Neural progenitor cell (in vitro differentiated cells): Measurements from ENCODE around the gene NFATC2. TPM values are rescaled to one million over a fixed set of nuclear protein-coding genes. Genes with fewer than 3 reads are reported as not detected.

Source experiments
- DNase-seq: peaks from one replicate; pipeline ENCODE4 v3.0.0-alpha.2; 2016; ENCODE audit warnings: low spot score
- H2AFZ ChIP-seq: fragments of 200-600 bp; sonication (generic); replicated peaks from 2 replicates; pipeline ENCODE4 v1.6.1; 2016; ENCODE audit warnings: antibody characterized with exemption
- H3F3A ChIP-seq: fragments of 200-600 bp; sonication (generic); 2 replicates; pipeline ENCODE4 v1.6.1; 2016; ENCODE audit warnings: antibody characterized with exemption, low read depth
- H3K27ac ChIP-seq: fragments of 200-600 bp; sonication (generic); 2 replicates; pipeline ENCODE4 v1.5.1; 2016; ENCODE audit warnings: mild to moderate bottlenecking
- H3K27me3 ChIP-seq: fragments of 200-600 bp; sonication (generic); 2 replicates; pipeline ENCODE4 v1.6.1; 2016; ENCODE audit warnings: mild to moderate bottlenecking, moderate library complexity
- H3K36me3 ChIP-seq: fragments of 200-600 bp; sonication (generic); 2 replicates; pipeline ENCODE4 v1.5.1; 2016
- H3K4me1 ChIP-seq: fragments of 200-600 bp; sonication (generic); 2 replicates; pipeline ENCODE4 v1.6.1; 2016; ENCODE audit warnings: mixed run types
- H3K4me2 ChIP-seq: fragments of 200-600 bp; sonication (generic); 2 replicates; pipeline ENCODE4 v1.6.1; 2016
- H3K4me3 ChIP-seq: fragments of 200-600 bp; sonication (generic); 2 replicates; pipeline ENCODE4 v1.5.1; 2016
- H3K79me2 ChIP-seq: fragments of 200-600 bp; sonication (generic); 2 replicates; pipeline ENCODE4 v1.6.1; 2016; ENCODE audit warnings: low read depth
- H3K9ac ChIP-seq: fragments of 200-600 bp; sonication (generic); 2 replicates; pipeline ENCODE4 v1.6.1; 2016
- H3K9me3 ChIP-seq: fragments of 200-600 bp; sonication (generic); 2 replicates; pipeline ENCODE4 v1.5.1; 2016; ENCODE audit warnings: low read depth
- H4K20me1 ChIP-seq: fragments of 200-600 bp; sonication (generic); 2 replicates; pipeline ENCODE4 v1.6.1; 2016; ENCODE audit warnings: low read depth
- H3K27ac Mint-ChIP-seq: 3 replicates; pipeline ENCODE4 v1.8.0; 2021; ENCODE audit warnings: mixed read lengths
- H3K27me3 Mint-ChIP-seq: 2 replicates; pipeline ENCODE4 v1.8.0; 2022; ENCODE audit warnings: low read depth, mild to moderate bottlenecking, inconsistent platforms, moderate library complexity, mixed read lengths; ENCODE audit not compliant: insufficient read depth
- H3K36me3 Mint-ChIP-seq: 3 replicates; pipeline ENCODE4 v1.8.0; 2021; ENCODE audit warnings: mixed read lengths
- H3K4me1 Mint-ChIP-seq: 3 replicates; pipeline ENCODE4 v1.8.0; 2021; ENCODE audit warnings: mixed read lengths
- H3K4me3 Mint-ChIP-seq: 3 replicates; pipeline ENCODE4 v1.8.0; 2021; ENCODE audit warnings: mild to moderate bottlenecking, moderate library complexity, mixed read lengths
- H3K9me3 Mint-ChIP-seq: 3 replicates; pipeline ENCODE4 v1.8.0; 2020; ENCODE audit warnings: mixed read lengths
- EZH2 ChIP-seq: fragments of 200-600 bp; sonication (generic); IDR thresholded peaks from 2 replicates; pipeline ENCODE4 v1.6.1; 2017; ENCODE audit warnings: antibody characterized with exemption, mild to moderate bottlenecking, moderate library complexity
- EZH2phosphoT487 ChIP-seq: fragments of 200-600 bp; sonication (generic); IDR thresholded peaks from 2 replicates; pipeline ENCODE4 v1.6.1; 2017; ENCODE audit warnings: antibody characterized with exemption
- total RNA-seq: library from RNA; depleted of rRNA; stranded (reverse); fragments of >200 nt; gene quantifications from 2 replicates; pipeline ENCODE4 v1.2.3, GENCODE V29; 2015; ENCODE audit warnings: low replicate concordance
- TF ChIP-seq, protein P1 (sequence below): fragments of 200-600 bp; sonication (generic); IDR thresholded peaks from 2 replicates; pipeline ENCODE4 v1.5.1; 2017; ENCODE audit warnings: antibody characterized with exemption, mild to moderate bottlenecking

Gene NFATC2
- total RNA-seq, 1 donor from 2014 or later = 0.19 TPM

DNA sequence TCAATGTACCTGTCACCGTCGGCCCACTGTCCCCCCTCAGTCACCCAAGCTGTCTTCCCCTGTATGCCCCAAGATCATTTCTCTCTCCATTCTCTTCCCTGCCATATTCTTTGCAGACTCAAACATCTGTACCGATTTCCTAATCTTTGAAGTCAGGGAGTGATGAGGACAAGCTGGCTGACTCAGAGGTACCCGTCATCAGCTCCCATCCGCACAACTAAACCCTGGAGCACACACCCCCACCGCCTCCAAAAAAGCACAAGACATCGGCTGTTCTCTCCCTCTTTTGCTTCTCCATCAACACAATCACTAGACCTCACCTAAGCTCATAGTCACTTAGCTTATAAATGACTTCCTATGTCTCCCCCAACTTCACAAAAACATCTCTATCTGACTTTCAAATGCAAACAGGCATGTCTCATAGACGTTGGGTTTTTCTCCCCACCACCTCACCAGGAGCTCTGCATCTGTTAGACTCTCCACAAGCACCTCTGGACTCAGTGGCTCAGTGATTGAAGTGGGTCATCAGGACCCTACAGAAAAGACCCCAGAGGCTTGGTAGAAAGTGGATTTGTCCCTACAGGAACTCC is 11.5 kb upstream of the NFATC2 start:
- Mint-ChIP-seq H3K9me3 (no peaks in the 10 kb centered on the region), H3K36me3 (no peaks in the 10 kb centered on the region), H3K27ac (no peak overlapping the region), H3K4me3 (no peak overlapping the region), H3K4me1 (peaks cover 7% of the 10 kb centered on the region), H3K27me3 (peaks cover 4% of the 10 kb centered on the region)
- Histone ChIP-seq H3F3A (no peaks in the 10 kb centered on the region), H3K27ac (no peak overlapping the region), H3K4me2 (no peak overlapping the region), H3K9ac (no peak overlapping the region), H3K27me3 (peaks cover 13% of the 10 kb centered on the region), H3K4me1 (no peaks in the 10 kb centered on the region), H4K20me1 (no peaks in the 10 kb centered on the region), H3K79me2 (no peaks in the 10 kb centered on the region), H3K4me3 (no peak overlapping the region), H3K9me3 (no peaks in the 10 kb centered on the region), H2AFZ (no peak overlapping the region), H3K36me3 (no peaks in the 10 kb centered on the region)
- DNase-seq = no peak
- TF ChIP-seq EZH2 (no peak), EZH2phosphoT487 (no peak)
- TF ChIP-seq, protein P1, sequence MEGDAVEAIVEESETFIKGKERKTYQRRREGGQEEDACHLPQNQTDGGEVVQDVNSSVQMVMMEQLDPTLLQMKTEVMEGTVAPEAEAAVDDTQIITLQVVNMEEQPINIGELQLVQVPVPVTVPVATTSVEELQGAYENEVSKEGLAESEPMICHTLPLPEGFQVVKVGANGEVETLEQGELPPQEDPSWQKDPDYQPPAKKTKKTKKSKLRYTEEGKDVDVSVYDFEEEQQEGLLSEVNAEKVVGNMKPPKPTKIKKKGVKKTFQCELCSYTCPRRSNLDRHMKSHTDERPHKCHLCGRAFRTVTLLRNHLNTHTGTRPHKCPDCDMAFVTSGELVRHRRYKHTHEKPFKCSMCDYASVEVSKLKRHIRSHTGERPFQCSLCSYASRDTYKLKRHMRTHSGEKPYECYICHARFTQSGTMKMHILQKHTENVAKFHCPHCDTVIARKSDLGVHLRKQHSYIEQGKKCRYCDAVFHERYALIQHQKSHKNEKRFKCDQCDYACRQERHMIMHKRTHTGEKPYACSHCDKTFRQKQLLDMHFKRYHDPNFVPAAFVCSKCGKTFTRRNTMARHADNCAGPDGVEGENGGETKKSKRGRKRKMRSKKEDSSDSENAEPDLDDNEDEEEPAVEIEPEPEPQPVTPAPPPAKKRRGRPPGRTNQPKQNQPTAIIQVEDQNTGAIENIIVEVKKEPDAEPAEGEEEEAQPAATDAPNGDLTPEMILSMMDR = no peak

GRCh38 chr20:51551186-51551585 is 8.7 kb upstream of the NFATC2 start:
- Mint-ChIP-seq H3K4me3 (no peak overlapping the region), H3K4me1 (no peaks in the 10 kb centered on the region), H3K27ac (no peak overlapping the region), H3K9me3 (no peaks in the 10 kb centered on the region), H3K36me3 (no peaks in the 10 kb centered on the region), H3K27me3 (peaks cover 6% of the 10 kb centered on the region)
- no peak for DNase-seq
- no peak for TF ChIP-seq EZH2
- TF ChIP-seq, protein P1 = no peak
- TF ChIP-seq EZH2phosphoT487 = no peak
- H3K79me2 ChIP-seq = no peaks in the 10 kb centered on the region
- H4K20me1 ChIP-seq = no peaks in the 10 kb centered on the region
- H3K9ac ChIP-seq = no peak overlapping the region
- H3K4me1 ChIP-seq = no peaks in the 10 kb centered on the region
- no peaks in the 10 kb centered on the region for H3F3A ChIP-seq
- H3K27me3 ChIP-seq = peaks cover 27% of the 10 kb centered on the region
- H2AFZ ChIP-seq = no peak overlapping the region
- no peak overlapping the region for H3K4me2 ChIP-seq
- H3K4me3 ChIP-seq = no peak overlapping the region
- H3K27ac ChIP-seq = no peak overlapping the region
- no peaks in the 10 kb centered on the region for H3K36me3 ChIP-seq
- H3K9me3 ChIP-seq = no peaks in the 10 kb centered on the region

DNA sequence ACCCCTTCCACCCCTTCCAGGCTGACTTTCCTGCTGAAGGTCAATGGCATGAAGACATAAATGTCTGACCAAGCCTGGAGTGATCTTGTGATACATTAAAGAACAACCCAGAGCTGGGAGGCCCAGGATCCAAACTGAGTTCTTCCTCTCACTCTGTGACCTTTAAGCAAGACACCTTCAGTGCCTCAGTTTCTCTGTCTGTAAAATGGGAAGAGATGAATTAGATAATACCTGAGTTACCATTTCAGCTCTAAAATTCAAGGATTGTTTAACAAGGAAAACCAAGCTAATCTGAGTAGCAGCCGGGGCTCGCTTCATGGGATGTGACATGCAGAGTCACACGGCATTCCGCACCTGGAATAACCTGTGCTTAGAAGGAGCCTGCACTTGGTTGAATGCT is 7.0 kb upstream of the NFATC2 start:
- H3K4me1 Mint-ChIP-seq = no peaks in the 10 kb centered on the region
- Histone ChIP-seq H3K36me3 (no peaks in the 10 kb centered on the region), H3K4me2 (no peak overlapping the region), H3K9me3 (no peaks in the 10 kb centered on the region), H4K20me1 (no peaks in the 10 kb centered on the region), H3K4me1 (no peaks in the 10 kb centered on the region), H3K4me3 (no peak overlapping the region), H3K9ac (no peak overlapping the region), H3F3A (no peaks in the 10 kb centered on the region), H2AFZ (no peak overlapping the region), H3K27me3 (peaks cover 44% of the 10 kb centered on the region), H3K79me2 (no peaks in the 10 kb centered on the region), H3K27ac (no peak overlapping the region)
- DNase-seq = no peak
- no peak overlapping the region for H3K4me3 Mint-ChIP-seq
- peaks cover 7% of the 10 kb centered on the region for H3K27me3 Mint-ChIP-seq
- H3K36me3 Mint-ChIP-seq = no peaks in the 10 kb centered on the region
- H3K27ac Mint-ChIP-seq = no peak overlapping the region
- no peaks in the 10 kb centered on the region for H3K9me3 Mint-ChIP-seq
- TF ChIP-seq, protein P1 = no peak
